CD8-positive, alpha-beta memory T cell (primary cell): ENCODE data around the gene USE1. TPM values are rescaled to one million over a fixed set of nuclear protein-coding genes. Genes with fewer than 3 reads are reported as not detected.

ENCODE experiments used
- CTCF ChIA-PET: fragments of 350-600 bp; sonication (Branson Sonifier 250); formaldehyde crosslinking; loops from one replicate; lab custom pipeline; 2021; ENCODE audit warnings: antibody characterized with exemption; lab: Charles Lee
- POLR2A ChIA-PET: fragments of 350-600 bp; sonication (Branson Sonifier 250); formaldehyde crosslinking; loops from one replicate; lab custom pipeline; 2021; ENCODE audit warnings: antibody characterized with exemption; lab: Charles Lee
- DNase-seq, 5 donors: peaks; one replicate each; pipeline versions ENCODE4 v3.0.0 to v3.0.0-alpha.2; 2020 to 2022; ENCODE audit warnings: mixed read lengths in 1 of 5
- H3K27ac ChIP-seq: one replicate; pipeline ENCODE4 v1.7.0; 2013; ENCODE audit warnings: low read depth, mild to moderate bottlenecking, low read length, moderate library complexity
- H3K27me3 ChIP-seq: 2 replicates; pipeline ENCODE4 v1.7.0; 2013; ENCODE audit warnings: low read length, mild to moderate bottlenecking; ENCODE audit not compliant: insufficient read depth, poor library complexity, severe bottlenecking
- H3K36me3 ChIP-seq: 2 replicates; pipeline ENCODE4 v1.7.0; 2013; ENCODE audit warnings: mild to moderate bottlenecking, low read length, moderate library complexity; ENCODE audit not compliant: insufficient read depth
- H3K4me1 ChIP-seq: 2 replicates; pipeline ENCODE4 v1.7.0; 2013; ENCODE audit warnings: mild to moderate bottlenecking, low read length, moderate library complexity; ENCODE audit not compliant: insufficient read depth
- H3K4me3 ChIP-seq: 2 replicates; pipeline ENCODE4 v1.7.0; 2013; ENCODE audit warnings: mild to moderate bottlenecking, low read length
- H3K9me3 ChIP-seq: 2 replicates; pipeline ENCODE4 v1.7.0; 2013; ENCODE audit warnings: mild to moderate bottlenecking, low read length
- H3K27ac Mint-ChIP-seq, 8 donors: one replicate each; pipeline ENCODE4 v1.8.0; 2020 to 2021; ENCODE audit warnings: mixed read lengths in 8 of 8, mild to moderate bottlenecking in 6 of 8, inconsistent platforms in 3 of 8, moderate library complexity in 3 of 8
- H3K27me3 Mint-ChIP-seq, 2 donors: one replicate each; pipeline ENCODE4 v1.8.0; 2020 to 2021; ENCODE audit warnings: mixed read lengths in 2 of 2, mild to moderate bottlenecking in 1 of 2, moderate library complexity in 1 of 2
- H3K36me3 Mint-ChIP-seq, 3 donors: one replicate each; pipeline ENCODE4 v1.8.0; 2020 to 2021; ENCODE audit warnings: mixed read lengths in 3 of 3, inconsistent platforms in 1 of 3, mild to moderate bottlenecking in 1 of 3
- H3K4me1 Mint-ChIP-seq, 3 donors: one replicate each; pipeline ENCODE4 v1.8.0; 2020 to 2021; ENCODE audit warnings: mixed read lengths in 3 of 3, inconsistent platforms in 1 of 3, mild to moderate bottlenecking in 1 of 3
- H3K4me3 Mint-ChIP-seq, 7 donors: one replicate each; pipeline ENCODE4 v1.8.0; 2020 to 2021; ENCODE audit warnings: mixed read lengths in 7 of 7, mild to moderate bottlenecking in 6 of 7, moderate library complexity in 4 of 7, inconsistent platforms in 2 of 7
- H3K9me3 Mint-ChIP-seq, 5 donors: one replicate each; pipeline ENCODE4 v1.8.0; 2020 to 2022; ENCODE audit warnings: mixed read lengths in 5 of 5, mild to moderate bottlenecking in 3 of 5, moderate library complexity in 2 of 5, inconsistent platforms in 1 of 5
- polyA plus RNA-seq: library from polyadenylated mRNA; unstranded; fragments of 300-500 nt; fragmentation: Illumina TruSeq; gene quantifications from one replicate; pipeline ENCODE4 v1.2.3, GENCODE V29; 2021
- total RNA-seq, 2 experiments: library from RNA; stranded (reverse); gene quantifications; one replicate each; pipeline ENCODE4 v1.2.3, GENCODE V29; 2021

USE1 gene
- total RNA-seq (10 to 100 TPM; 31.9 to 35.4 TPM), polyA plus RNA-seq (33.6 TPM)

GRCh38 chr19:17215127-17215971 lies at the start of gene USE1:
Gene USE1 (plus strand): TSS chr19:17215357. CDS start chr19:17215406, 49 bp downstream.
- H3K4me1 Mint-ChIP-seq = peaks cover 12 to 22% (median 16%) of the 10 kb centered on the region in 3 donors
- H3K9me3 Mint-ChIP-seq = no peaks in the 10 kb centered on the region
- Histone ChIP-seq H3K4me1 (peaks cover 17% of the 10 kb centered on the region), H3K9me3 (no peaks in the 10 kb centered on the region), H3K27ac (peak within 1 kb of the TSS; percentile 88), H3K36me3 (peaks cover 4% of the 10 kb centered on the region), H3K27me3 (no peaks in the 10 kb centered on the region), H3K4me3 (peak within 1 kb of the TSS; percentile 62)
- ChIA-PET POLR2A (interaction anchor here (0.6 to 2.5 kb wide), 12 partner anchors 8 to 893 kb away, joined by 3 to 39 read pairs (median 6); partner anchors contain the start of genes ANKLE1, BABAM1, HAUS8 and MYO9B), CTCF (interaction anchor here (1.2 to 3.5 kb wide), 9 partner anchors 10 to 149 kb away, joined by 3 to 18 read pairs (median 5); partner anchors contain the start of gene OCEL1)
- H3K36me3 Mint-ChIP-seq = peaks cover 7 to 58% (median 11%) of the 10 kb centered on the region in 3 donors
- peak within 1 kb of the TSS; percentile 90 to 100 (median 98) for H3K27ac Mint-ChIP-seq
- peak; percentile 81 to 92 (median 84) for DNase-seq
- peak within 1 kb of the TSS; percentile 79 to 95 (median 89) for H3K4me3 Mint-ChIP-seq
- no peaks in the 10 kb centered on the region for H3K27me3 Mint-ChIP-seq

- Mint-ChIP-seq H3K36me3 (peaks cover 19 to 82% (median 27%) of the 10 kb centered on the region in 3 donors), H3K27ac (no peak overlapping the region), H3K4me1 (peaks cover 5 to 6% (median 5%) of the 10 kb centered on the region in 3 donors), H3K9me3 (no peaks in the 10 kb centered on the region), H3K27me3 (no peaks in the 10 kb centered on the region), H3K4me3 (no peak overlapping the region)
- DNase-seq = no peak
- ChIA-PET POLR2A (interaction anchor here (0.9 kb wide), 1 partner anchor 40 kb away, joined by 3 read pairs; no protein-coding TSS in a partner anchor), CTCF (interaction anchor here (0.8 kb wide), 1 partner anchor 18 kb away, joined by 3 read pairs; no protein-coding TSS in a partner anchor)
- Histone ChIP-seq H3K4me1 (no peaks in the 10 kb centered on the region), H3K36me3 (peaks cover 43% of the 10 kb centered on the region), H3K27ac (no peak overlapping the region), H3K9me3 (no peaks in the 10 kb centered on the region), H3K27me3 (no peaks in the 10 kb centered on the region), H3K4me3 (no peak overlapping the region)
Observed at GRCh38 chr19:17165715-17166114, 49.4 kb upstream of the USE1 start.

- Histone ChIP-seq H3K9me3 (no peaks in the 10 kb centered on the region), H3K36me3 (peaks cover 36% of the 10 kb centered on the region), H3K27me3 (no peaks in the 10 kb centered on the region), H3K27ac (no peak overlapping the region), H3K4me3 (no peak overlapping the region), H3K4me1 (no peaks in the 10 kb centered on the region)
- Mint-ChIP-seq H3K4me1 (no peaks in the 10 kb centered on the region), H3K27me3 (no peaks in the 10 kb centered on the region), H3K36me3 (peaks cover 0 to 76% (median 11%) of the 10 kb centered on the region in 3 donors), H3K9me3 (no peaks in the 10 kb centered on the region), H3K4me3 (no peak overlapping the region), H3K27ac (peak overlapping the region in 5 of 8 donors; percentile 11 to 81 (median 57))
- ChIA-PET POLR2A (interaction anchor here (0.6 kb wide), 2 partner anchors 12 to 13 kb away, joined by 3 to 4 read pairs; no protein-coding TSS in a partner anchor), CTCF (no interaction called here)
- no peak for DNase-seq
Observed at GRCh38 chr19:17170538-17171297, 44.4 kb upstream of the USE1 start.

DNA sequence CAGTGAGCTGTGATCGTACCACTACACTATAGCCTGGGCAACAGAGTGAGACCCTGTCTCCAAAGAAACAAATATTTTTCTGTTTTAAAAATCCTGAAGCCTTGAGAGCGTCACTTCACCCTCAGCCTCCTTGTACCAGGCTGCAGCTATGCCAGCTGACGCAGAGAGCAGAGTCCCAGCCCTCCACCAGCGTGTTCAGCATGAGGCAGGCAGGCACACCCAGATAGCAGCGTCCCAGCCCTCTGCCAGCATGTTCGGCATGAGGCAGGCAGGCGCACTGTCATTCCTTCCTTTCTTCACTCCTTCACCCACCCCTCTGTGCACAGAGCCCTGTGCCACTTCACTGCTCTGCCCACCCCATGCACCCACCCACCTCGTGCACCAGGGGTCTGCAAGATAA lies 43.3 kb upstream of the USE1 start:
- peaks cover 39% of the 10 kb centered on the region for H3K36me3 ChIP-seq
- no peaks in the 10 kb centered on the region for H3K9me3 Mint-ChIP-seq
- no peaks in the 10 kb centered on the region for H3K27me3 ChIP-seq
- H3K4me1 Mint-ChIP-seq = no peaks in the 10 kb centered on the region
- DNase-seq = no peak
- no peaks in the 10 kb centered on the region for H3K27me3 Mint-ChIP-seq
- H3K4me3 ChIP-seq = no peak overlapping the region
- H3K36me3 Mint-ChIP-seq = peaks cover 3 to 73% (median 13%) of the 10 kb centered on the region in 3 donors
- CTCF ChIA-PET = no interaction called here
- H3K27ac ChIP-seq = no peak overlapping the region
- POLR2A ChIA-PET = no interaction called here
- H3K4me1 ChIP-seq = no peaks in the 10 kb centered on the region
- no peak overlapping the region for H3K4me3 Mint-ChIP-seq
- H3K27ac Mint-ChIP-seq = peak overlapping the region in 1 of 8 donors; percentile 11
- H3K9me3 ChIP-seq = no peaks in the 10 kb centered on the region

DNA sequence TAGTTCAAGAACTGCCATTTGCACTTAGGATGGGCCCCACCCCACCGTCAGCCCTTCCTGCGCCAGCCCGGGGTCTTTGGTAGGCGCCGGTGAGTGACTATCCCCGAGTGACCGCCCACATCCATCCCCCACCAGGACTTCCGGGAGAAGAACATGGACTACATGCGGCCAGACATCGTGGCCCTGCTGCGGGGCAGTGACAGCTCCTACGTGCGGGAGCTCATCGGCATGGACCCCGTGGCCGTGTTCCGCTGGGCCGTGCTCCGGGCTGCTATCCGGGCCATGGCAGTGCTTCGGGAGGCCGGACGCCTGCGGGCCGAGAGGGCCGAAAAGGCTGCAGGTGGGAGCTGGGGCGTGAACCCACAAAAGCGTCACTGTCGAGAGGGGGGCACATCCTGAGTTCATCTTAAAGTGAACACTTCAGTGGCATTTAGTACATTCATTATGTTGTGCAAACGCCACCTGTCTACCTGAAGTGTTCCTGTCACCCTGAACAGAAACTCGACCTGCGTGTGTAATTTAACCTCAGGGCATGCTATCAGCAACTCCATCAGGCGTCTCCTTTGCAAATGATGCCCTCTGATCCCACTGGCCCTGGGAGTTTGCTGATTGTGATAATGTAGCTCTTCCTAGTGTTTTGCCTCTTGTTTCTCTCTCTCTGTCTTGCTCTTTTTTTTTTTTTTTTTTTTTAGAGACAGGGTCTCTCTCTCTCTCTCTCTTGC lies 42.4 kb upstream of the USE1 start:
- H3K9me3 ChIP-seq = no peaks in the 10 kb centered on the region
- H3K27ac Mint-ChIP-seq = peak overlapping the region in 1 of 8 donors; percentile 46
- no peaks in the 10 kb centered on the region for H3K9me3 Mint-ChIP-seq
- peaks cover 40% of the 10 kb centered on the region for H3K36me3 ChIP-seq
- H3K4me1 Mint-ChIP-seq = no peaks in the 10 kb centered on the region
- POLR2A ChIA-PET = interaction anchor here (0.5 kb wide), 1 partner anchor 41 kb away, joined by 6 read pairs; no protein-coding TSS in a partner anchor
- H3K27ac ChIP-seq = no peak overlapping the region
- no peak for DNase-seq
- CTCF ChIA-PET = no interaction called here
- H3K27me3 ChIP-seq = no peaks in the 10 kb centered on the region
- no peak overlapping the region for H3K4me3 Mint-ChIP-seq
- no peak overlapping the region for H3K4me3 ChIP-seq
- no peaks in the 10 kb centered on the region for H3K27me3 Mint-ChIP-seq
- no peaks in the 10 kb centered on the region for H3K4me1 ChIP-seq
- peaks cover 3 to 77% (median 12%) of the 10 kb centered on the region in 3 donors for H3K36me3 Mint-ChIP-seq

DNA sequence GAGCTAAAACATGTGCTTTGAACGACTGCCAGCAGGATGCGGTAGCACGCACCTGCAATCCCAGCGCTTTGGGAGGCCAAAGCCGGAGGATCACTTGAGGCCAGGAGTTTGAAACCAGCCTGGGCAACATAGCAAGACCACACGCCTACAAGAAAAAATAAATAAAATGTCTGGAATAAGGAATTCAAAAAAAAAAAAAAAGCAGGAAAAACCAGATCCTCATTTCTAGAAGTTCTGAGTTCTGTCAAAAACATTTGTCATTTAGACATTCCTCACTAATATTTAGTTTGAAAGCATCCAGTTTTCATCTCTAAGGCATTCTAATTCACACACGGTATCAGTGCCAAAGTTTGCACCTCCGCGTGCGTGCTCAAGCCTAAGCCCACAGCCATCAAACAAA lies 36.9 kb upstream of the USE1 start:
- Mint-ChIP-seq H3K27me3 (no peaks in the 10 kb centered on the region), H3K4me1 (peaks cover 4 to 5% (median 4%) of the 10 kb centered on the region in 3 donors), H3K27ac (peak overlapping the region in 1 of 8 donors; percentile 32), H3K4me3 (no peak overlapping the region), H3K36me3 (peaks cover 3 to 53% (median 6%) of the 10 kb centered on the region in 3 donors), H3K9me3 (no peaks in the 10 kb centered on the region)
- peaks cover 6% of the 10 kb centered on the region for H3K4me1 ChIP-seq
- POLR2A ChIA-PET = no interaction called here
- no peak for DNase-seq
- no peaks in the 10 kb centered on the region for H3K27me3 ChIP-seq
- H3K36me3 ChIP-seq = peaks cover 14% of the 10 kb centered on the region
- H3K27ac ChIP-seq = no peak overlapping the region
- CTCF ChIA-PET = no interaction called here
- H3K9me3 ChIP-seq = no peaks in the 10 kb centered on the region
- no peak overlapping the region for H3K4me3 ChIP-seq

GRCh38 chr19:17180997-17181702 lies 34.0 kb upstream of the USE1 start:
- H3K9me3 ChIP-seq = no peaks in the 10 kb centered on the region
- Mint-ChIP-seq H3K27ac (peak overlapping the region in 2 of 8 donors; percentile 27 to 32), H3K4me1 (peaks cover 21 to 30% (median 25%) of the 10 kb centered on the region in 3 donors), H3K36me3 (peaks cover 3 to 54% (median 6%) of the 10 kb centered on the region in 3 donors), H3K27me3 (no peaks in the 10 kb centered on the region), H3K4me3 (no peak overlapping the region), H3K9me3 (no peaks in the 10 kb centered on the region)
- POLR2A ChIA-PET = interaction anchor here (0.7 kb wide), 1 partner anchor 18 kb away, joined by 3 read pairs; no protein-coding TSS in a partner anchor
- H3K4me3 ChIP-seq = no peak overlapping the region
- no peaks in the 10 kb centered on the region for H3K27me3 ChIP-seq
- no peak for DNase-seq
- peaks cover 21% of the 10 kb centered on the region for H3K4me1 ChIP-seq
- H3K27ac ChIP-seq = no peak overlapping the region
- CTCF ChIA-PET = no interaction called here
- peaks cover 21% of the 10 kb centered on the region for H3K36me3 ChIP-seq
